Astrocyte (in vitro differentiated cells and primary cell): ENCODE measurements around the gene RND3. TPM values are rescaled to one million over a fixed set of nuclear protein-coding genes. Genes with fewer than 3 reads are reported as not detected.

Source experiments
- DNase-seq: peaks from one replicate; pipeline ENCODE4 v3.0.0-alpha.2; 2010; ENCODE audit warnings: low read depth
- FAIRE-seq: peaks from 2 replicates; lab custom pipeline; 2011; peaks lifted over from hg19 to GRCh38; lab: Jason Lieb, UNC
- H2AFZ ChIP-seq: 2 replicates; pipeline ENCODE4 v1.6.0; 2012; ENCODE audit warnings: low read depth, low read length, inconsistent platforms
- H3K27ac ChIP-seq: 2 replicates; pipeline ENCODE4 v1.5.1; 2011; ENCODE audit warnings: low read depth, low read length, inconsistent platforms
- H3K27me3 ChIP-seq: 2 replicates; pipeline ENCODE4 v1.6.0; 2011; ENCODE audit warnings: low read length, inconsistent platforms; ENCODE audit not compliant: insufficient read depth
- H3K36me3 ChIP-seq: 2 replicates; pipeline ENCODE4 v1.5.1; 2011; ENCODE audit warnings: low read length, inconsistent platforms; ENCODE audit not compliant: insufficient read depth
- H3K4me1 ChIP-seq: 2 replicates; pipeline ENCODE4 v1.5.1; 2011; ENCODE audit warnings: low read length, inconsistent platforms; ENCODE audit not compliant: insufficient read depth
- H3K4me2 ChIP-seq: 2 replicates; pipeline ENCODE4 v1.6.0; 2012; ENCODE audit warnings: low read length, inconsistent platforms
- H3K4me3 ChIP-seq: 2 replicates; pipeline ENCODE4 v1.5.1; 2011; ENCODE audit warnings: low read depth, mild to moderate bottlenecking, low read length, inconsistent platforms; ENCODE audit not compliant: insufficient read depth
- H3K79me2 ChIP-seq: 2 replicates; pipeline ENCODE4 v1.6.0; 2012; ENCODE audit warnings: mild to moderate bottlenecking, low read length, inconsistent platforms; ENCODE audit not compliant: insufficient read depth
- H3K9ac ChIP-seq: 2 replicates; pipeline ENCODE4 v1.6.0; 2012; ENCODE audit warnings: mild to moderate bottlenecking, low read length, inconsistent platforms
- H3K9me3 ChIP-seq: 2 replicates; pipeline ENCODE4 v1.5.1; 2012; ENCODE audit warnings: low read depth, mild to moderate bottlenecking, low read length, inconsistent platforms; ENCODE audit not compliant: insufficient read depth
- H4K20me1 ChIP-seq: 2 replicates; pipeline ENCODE4 v1.6.0; 2012; ENCODE audit warnings: low read length, inconsistent platforms; ENCODE audit not compliant: insufficient read depth
- H3K27ac Mint-ChIP-seq: one replicate; pipeline ENCODE4 v1.8.0; 2021; ENCODE audit warnings: mild to moderate bottlenecking, mixed read lengths; ENCODE audit not compliant: unreplicated experiment
- H3K27me3 Mint-ChIP-seq: one replicate; pipeline ENCODE4 v1.8.0; 2021; ENCODE audit warnings: low read depth, mixed read lengths; ENCODE audit not compliant: unreplicated experiment
- H3K36me3 Mint-ChIP-seq: one replicate; pipeline ENCODE4 v1.8.0; 2021; ENCODE audit warnings: low read depth, mixed read lengths; ENCODE audit not compliant: unreplicated experiment
- H3K4me1 Mint-ChIP-seq: one replicate; pipeline ENCODE4 v1.8.0; 2021; ENCODE audit warnings: low read depth, mixed read lengths; ENCODE audit not compliant: unreplicated experiment
- H3K4me3 Mint-ChIP-seq: one replicate; pipeline ENCODE4 v1.8.0; 2021; ENCODE audit warnings: mild to moderate bottlenecking, moderate library complexity, mixed read lengths; ENCODE audit not compliant: unreplicated experiment
- H3K9me3 Mint-ChIP-seq: one replicate; pipeline ENCODE4 v1.8.0; 2021; ENCODE audit warnings: mild to moderate bottlenecking, mixed read lengths; ENCODE audit not compliant: unreplicated experiment
- EZH2 ChIP-seq: IDR thresholded peaks from 2 replicates; pipeline ENCODE4 v1.6.1; 2012; ENCODE audit warnings: mild to moderate bottlenecking, low read length, inconsistent platforms; ENCODE audit not compliant: insufficient read depth
- total RNA-seq: library from RNA; stranded (reverse); gene quantifications from 2 replicates; pipeline ENCODE4 v1.2.1, GENCODE V29; 2021
- TF ChIP-seq, protein P1 (sequence below): IDR thresholded peaks from 2 replicates; pipeline ENCODE4 v1.5.1; 2011; ENCODE audit warnings: low read depth, mild to moderate bottlenecking, inconsistent platforms, low read length, moderate library complexity; ENCODE audit not compliant: insufficient read depth

RND3 gene
- total RNA-seq, 1 donor from 2014 or later: 117 TPM

DNA sequence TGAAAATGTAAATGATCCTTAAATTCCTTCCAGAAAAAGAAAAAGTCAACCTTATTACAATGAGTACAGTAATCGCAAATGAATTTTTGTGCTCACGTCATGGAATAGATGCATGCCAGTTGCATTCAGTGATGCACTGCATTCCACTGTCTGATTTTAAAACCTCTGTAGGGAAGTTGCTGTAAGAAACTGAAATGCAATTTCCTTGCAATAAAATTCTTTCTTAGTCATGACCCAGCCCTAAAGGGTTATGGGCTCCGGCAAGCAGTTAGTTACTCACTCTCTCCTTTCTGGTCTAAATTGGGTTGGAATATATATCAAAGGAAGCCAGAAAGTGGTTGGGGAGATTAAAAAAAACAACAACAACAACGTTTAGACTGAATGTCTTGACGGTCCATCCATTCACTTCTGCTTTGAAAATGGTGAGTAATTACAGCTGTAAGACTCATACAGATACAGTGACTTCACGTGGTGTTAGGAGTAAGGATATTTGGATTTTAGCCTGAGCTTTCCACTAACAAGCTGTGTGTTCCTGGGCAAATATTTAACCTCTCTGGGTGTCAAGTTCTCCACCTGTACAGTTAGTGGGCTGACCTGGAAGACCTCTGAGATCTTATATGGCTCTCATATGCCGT is 8.6 kb upstream of the RND3 start:
- Histone ChIP-seq H4K20me1 (no peaks in the 10 kb centered on the region), H3K9me3 (no peaks in the 10 kb centered on the region), H3K27me3 (no peaks in the 10 kb centered on the region), H3K27ac (peak overlapping the region; percentile 96), H3K36me3 (no peaks in the 10 kb centered on the region), H3K4me3 (peak overlapping the region; percentile 34), H3K79me2 (no peaks in the 10 kb centered on the region), H2AFZ (peak overlapping the region; percentile 12), H3K4me1 (peaks cover 19% of the 10 kb centered on the region), H3K9ac (peak overlapping the region; percentile 77), H3K4me2 (peak overlapping the region; percentile 71)
- H3K36me3 Mint-ChIP-seq: no peaks in the 10 kb centered on the region
- H3K27ac Mint-ChIP-seq: peak overlapping the region; percentile 96
- H3K9me3 Mint-ChIP-seq: no peaks in the 10 kb centered on the region
- peak overlapping the region; percentile 50 for H3K4me3 Mint-ChIP-seq
- peak; percentile 94 for FAIRE-seq
- peak; percentile 98 for DNase-seq
- H3K27me3 Mint-ChIP-seq: no peaks in the 10 kb centered on the region
- H3K4me1 Mint-ChIP-seq: peaks cover 19% of the 10 kb centered on the region
- TF ChIP-seq, protein P1, sequence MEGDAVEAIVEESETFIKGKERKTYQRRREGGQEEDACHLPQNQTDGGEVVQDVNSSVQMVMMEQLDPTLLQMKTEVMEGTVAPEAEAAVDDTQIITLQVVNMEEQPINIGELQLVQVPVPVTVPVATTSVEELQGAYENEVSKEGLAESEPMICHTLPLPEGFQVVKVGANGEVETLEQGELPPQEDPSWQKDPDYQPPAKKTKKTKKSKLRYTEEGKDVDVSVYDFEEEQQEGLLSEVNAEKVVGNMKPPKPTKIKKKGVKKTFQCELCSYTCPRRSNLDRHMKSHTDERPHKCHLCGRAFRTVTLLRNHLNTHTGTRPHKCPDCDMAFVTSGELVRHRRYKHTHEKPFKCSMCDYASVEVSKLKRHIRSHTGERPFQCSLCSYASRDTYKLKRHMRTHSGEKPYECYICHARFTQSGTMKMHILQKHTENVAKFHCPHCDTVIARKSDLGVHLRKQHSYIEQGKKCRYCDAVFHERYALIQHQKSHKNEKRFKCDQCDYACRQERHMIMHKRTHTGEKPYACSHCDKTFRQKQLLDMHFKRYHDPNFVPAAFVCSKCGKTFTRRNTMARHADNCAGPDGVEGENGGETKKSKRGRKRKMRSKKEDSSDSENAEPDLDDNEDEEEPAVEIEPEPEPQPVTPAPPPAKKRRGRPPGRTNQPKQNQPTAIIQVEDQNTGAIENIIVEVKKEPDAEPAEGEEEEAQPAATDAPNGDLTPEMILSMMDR: no peak
- TF ChIP-seq EZH2: no peak

DNA sequence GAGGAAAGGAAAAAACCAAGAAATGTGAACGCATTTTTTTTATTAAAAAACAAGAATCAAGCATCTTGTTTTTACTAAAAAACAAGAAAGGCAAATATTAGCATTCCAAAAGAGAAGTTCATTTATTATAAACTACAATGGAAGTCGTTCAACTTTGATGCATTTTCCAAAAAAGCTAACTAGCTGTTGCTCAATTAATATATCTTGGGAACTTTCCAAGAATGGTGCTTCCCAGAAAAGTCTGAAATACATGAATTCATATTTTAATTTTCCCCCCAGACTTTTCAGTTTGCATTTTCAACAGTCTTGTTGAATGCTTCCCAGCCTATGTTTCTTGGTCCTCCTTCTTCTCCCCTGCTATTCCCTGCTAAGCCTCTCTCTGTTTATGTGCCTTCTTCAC is 7.5 kb upstream of the RND3 start:
- DNase-seq (no peak), FAIRE-seq (peak; percentile 45)
- Mint-ChIP-seq H3K9me3 (no peaks in the 10 kb centered on the region), H3K27ac (peak overlapping the region; percentile 96), H3K27me3 (no peaks in the 10 kb centered on the region), H3K4me3 (no peak overlapping the region), H3K36me3 (peaks cover 2% of the 10 kb centered on the region), H3K4me1 (peaks cover 19% of the 10 kb centered on the region)
- no peaks in the 10 kb centered on the region for H3K27me3 ChIP-seq
- peak overlapping the region; percentile 96 for H3K27ac ChIP-seq
- no peaks in the 10 kb centered on the region for H4K20me1 ChIP-seq
- H3K4me1 ChIP-seq: peaks cover 19% of the 10 kb centered on the region
- H3K9ac ChIP-seq: peak overlapping the region; percentile 65
- peak overlapping the region; percentile 71 for H3K4me2 ChIP-seq
- H3K9me3 ChIP-seq: no peaks in the 10 kb centered on the region
- H3K36me3 ChIP-seq: no peaks in the 10 kb centered on the region
- H3K4me3 ChIP-seq: no peak overlapping the region
- no peak for TF ChIP-seq EZH2
- TF ChIP-seq, protein P1: no peak
- H2AFZ ChIP-seq: no peak overlapping the region
- H3K79me2 ChIP-seq: no peaks in the 10 kb centered on the region

DNA sequence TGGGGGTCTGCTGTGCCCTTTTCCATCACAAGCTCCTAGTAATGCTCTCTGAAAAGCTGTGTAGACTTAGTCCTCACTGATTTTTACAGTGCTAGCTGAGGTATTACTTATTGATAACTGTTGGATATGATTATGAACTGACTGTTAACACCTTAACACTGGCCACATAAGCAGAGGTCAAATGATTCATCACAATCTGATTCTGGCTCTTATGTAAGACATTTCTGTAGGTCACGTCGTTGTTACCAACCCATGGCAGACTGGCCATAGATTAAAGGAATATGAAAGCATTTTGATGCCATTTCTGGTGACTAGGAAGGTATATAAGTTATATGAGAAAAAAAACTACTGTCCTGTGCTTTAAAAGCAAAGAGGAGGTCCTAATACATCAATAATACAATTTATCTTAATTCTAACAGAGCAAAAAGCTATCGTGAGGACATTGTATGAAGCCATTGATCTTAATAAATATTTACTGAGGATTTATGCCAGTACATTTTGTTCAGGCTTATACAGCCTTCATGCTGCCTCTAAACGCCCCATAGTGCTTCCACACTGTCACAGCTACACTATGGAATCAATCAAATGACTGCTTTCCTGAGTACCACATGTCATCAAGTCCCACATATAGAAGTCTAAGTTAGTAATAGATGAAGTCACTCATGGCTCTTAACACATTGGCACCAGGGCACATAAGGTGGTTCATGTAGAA is 6.9 kb upstream of the RND3 start:
- no peak overlapping the region for H3K4me2 ChIP-seq
- H3K4me1 ChIP-seq: peaks cover 19% of the 10 kb centered on the region
- TF ChIP-seq, protein P1: no peak
- TF ChIP-seq EZH2: no peak
- no peak for DNase-seq
- Mint-ChIP-seq H3K9me3 (no peaks in the 10 kb centered on the region), H3K4me1 (peaks cover 19% of the 10 kb centered on the region), H3K27me3 (no peaks in the 10 kb centered on the region), H3K36me3 (peaks cover 2% of the 10 kb centered on the region), H3K4me3 (no peak overlapping the region), H3K27ac (no peak overlapping the region)
- H3K27ac ChIP-seq: no peak overlapping the region
- no peaks in the 10 kb centered on the region for H3K36me3 ChIP-seq
- H3K79me2 ChIP-seq: no peaks in the 10 kb centered on the region
- H2AFZ ChIP-seq: no peak overlapping the region
- no peaks in the 10 kb centered on the region for H3K27me3 ChIP-seq
- no peak overlapping the region for H3K4me3 ChIP-seq
- H4K20me1 ChIP-seq: no peaks in the 10 kb centered on the region
- no peaks in the 10 kb centered on the region for H3K9me3 ChIP-seq
- no peak for FAIRE-seq
- no peak overlapping the region for H3K9ac ChIP-seq
